ENCODE results near the gene SLC24A2. TPM values are rescaled to one million over a fixed set of nuclear protein-coding genes. Genes with fewer than 3 reads are reported as not detected.

The SLC24A2 gene
- total RNA-seq = not detected in 2 replicates

DNA sequence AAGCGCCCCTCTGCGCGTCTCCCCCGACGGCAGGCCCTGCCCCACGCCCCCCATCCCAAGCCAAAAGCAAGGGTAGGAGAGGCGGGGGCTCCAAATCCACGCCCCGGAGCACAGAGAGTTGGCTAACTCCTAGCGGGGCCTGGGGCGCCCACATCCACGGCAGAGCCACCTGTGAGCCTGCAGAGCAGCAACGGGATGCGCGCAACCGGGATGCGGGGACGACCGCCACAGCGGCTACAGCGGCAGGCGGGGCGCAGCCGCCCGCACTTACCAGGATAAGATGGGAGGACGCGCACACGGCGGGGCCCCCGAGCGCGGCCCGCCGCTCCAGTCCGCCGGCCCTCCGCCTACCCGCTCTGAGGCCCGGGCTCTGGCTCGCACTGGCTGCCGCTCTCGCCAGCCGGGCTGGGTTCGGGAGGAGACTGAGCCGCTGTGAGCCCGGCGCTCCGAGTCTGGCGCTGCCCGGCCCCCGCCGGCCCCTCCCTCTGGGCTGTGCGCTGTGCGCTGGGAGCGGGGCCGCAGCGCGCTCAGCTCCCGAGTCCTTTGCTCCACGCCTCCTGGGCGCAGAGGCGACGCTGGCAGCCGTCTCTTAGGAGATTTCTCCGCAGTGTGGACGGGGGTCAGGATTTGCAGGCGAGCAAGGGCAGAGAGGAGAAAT lies at the start of gene SLC24A2:
Gene SLC24A2 (minus strand): TSS at position 424 of the 658 bp plus-strand sequence.

